HT1080 (cell line): ENCODE data around the gene PRDM11. TPM values are rescaled to one million over a fixed set of nuclear protein-coding genes. Genes with fewer than 3 reads are reported as not detected.

Experiments used
- DNase-seq: peaks from one replicate; pipeline ENCODE4 v3.0.0-alpha.2; 2015; ENCODE audit warnings: low read depth
- total RNA-seq: library from RNA; depleted of rRNA; stranded (reverse); fragments of >200 nt; shearing (Covaris generic); gene quantifications from 2 replicates; pipeline ENCODE4 v1.2.3, GENCODE V29; 2014

PRDM11 gene
- total RNA-seq, 1 experiment from 2014 or later = 8.4 TPM

DNA sequence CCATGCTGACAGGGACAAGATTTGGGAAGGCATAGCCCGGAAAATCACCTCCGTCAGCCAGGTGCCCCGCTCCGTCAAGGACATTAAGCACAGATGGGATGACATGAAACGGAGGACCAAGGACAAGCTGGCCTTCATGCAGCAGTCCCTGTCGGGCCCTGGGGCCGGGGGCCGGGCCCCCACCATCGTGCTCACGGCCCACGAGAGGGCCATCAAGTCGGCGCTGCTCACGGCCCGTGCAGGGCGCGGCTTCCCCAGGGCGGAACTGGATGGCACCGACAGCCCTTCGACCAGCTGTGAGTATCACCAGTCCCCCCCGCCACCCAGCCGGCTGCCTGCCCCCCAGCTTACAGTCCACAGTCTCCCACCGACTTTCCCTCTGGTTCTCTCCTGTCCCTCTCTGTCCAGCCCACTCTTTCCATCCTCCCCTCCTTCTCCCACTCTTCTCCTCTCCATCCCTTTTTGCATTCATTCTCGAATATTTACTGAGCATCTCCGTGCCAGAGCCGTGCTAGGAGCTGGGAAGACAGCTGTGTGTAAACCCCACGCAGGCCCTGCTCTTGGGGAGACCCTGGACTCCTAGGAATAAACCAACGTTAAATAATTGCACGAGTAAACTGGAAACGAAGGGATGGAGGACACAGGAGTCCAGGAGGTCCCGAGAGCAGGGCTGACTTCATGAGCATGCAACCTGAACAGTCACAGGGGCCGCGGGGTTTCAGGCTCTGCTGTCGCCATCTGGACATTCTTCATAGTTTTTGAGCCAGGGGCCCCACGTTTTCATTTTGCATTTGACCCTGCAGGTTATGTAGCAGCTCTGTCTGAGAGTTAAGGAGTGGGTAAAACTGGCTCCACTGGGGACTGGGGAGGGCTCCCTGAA, 62.8 kb downstream of the PRDM11 start:
- no peak for DNase-seq

DNA sequence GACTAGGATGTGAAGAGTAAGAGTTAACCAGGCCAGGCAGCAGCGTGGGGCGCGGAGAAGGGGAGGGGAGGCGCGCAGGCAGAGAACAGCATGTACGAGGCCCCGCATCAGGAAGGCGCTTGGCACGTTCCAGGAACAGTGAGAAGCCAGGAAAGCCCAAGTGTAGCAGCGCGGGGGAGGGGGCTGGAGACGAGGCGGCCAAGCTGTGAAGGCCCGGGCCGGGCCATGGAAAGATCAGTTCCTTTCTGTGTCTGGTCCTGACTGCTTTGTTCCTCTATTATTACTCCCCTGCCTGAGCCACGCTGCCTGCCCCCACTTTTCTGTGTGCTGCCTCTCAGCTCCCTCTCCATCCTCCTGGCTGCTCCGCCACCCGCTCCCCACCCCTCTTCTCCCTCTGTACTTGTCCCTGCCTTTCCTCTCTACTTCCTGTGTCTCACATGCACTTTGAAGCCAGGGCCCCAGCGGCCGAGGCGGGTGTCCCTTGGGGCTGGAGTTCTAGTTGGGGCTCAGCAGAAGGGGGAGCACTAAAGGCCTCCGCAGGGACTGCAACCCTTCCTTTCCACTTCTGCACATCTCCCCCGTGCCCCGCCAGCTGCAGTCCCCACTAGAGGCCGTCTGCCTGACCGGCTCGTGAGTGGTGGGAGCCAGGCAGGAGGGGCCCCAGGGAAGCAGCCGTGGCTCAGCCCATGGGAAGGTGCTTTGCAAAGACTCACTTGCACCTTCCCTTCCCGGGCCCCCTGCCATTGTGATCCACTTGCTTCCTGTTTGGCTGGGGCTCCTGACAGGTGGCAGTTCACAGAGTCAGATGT, 63.7 kb downstream of the PRDM11 start:
- no peak for DNase-seq

DNA sequence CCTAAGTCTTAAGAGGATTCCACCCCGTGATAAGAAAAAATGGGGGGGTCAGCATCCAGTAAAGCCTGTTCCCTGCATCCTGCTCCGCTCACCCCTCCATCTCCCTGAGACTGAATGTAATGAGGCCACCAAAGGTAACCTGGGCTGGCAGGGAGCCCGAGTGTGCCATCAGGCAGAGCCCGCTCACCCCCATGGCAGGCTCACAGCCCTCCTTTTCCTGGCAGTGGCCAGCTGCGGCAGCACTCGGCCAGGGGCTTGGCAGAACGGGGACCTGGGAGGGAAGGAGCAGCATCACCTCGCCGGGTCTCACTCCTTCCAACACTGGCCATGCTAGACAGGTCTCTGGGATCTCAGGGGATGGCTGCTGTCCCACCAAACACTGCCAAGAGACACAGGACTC, 64.4 kb downstream of the PRDM11 start:
- no peak for DNase-seq

DNA sequence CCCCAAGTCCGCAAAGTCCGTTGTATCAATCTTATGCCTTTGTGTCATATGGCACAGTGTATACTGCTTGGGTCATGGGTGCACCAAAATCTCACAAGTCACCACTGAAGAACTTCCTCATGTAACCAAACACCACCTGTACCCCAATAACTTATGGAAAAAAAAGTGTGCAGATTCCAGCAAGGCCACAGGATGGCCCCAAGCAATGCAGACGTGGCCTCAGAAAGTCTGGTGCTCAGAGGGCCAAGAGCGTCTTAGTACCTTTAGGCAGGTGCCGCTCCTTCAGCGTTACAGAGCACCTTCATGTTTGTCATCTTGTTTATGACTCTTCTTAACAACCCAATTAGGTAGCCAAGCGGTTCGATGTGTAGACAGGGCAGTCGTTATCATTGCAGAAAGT, 65.3 kb downstream of the PRDM11 start:
- DNase-seq = no peak

DNA sequence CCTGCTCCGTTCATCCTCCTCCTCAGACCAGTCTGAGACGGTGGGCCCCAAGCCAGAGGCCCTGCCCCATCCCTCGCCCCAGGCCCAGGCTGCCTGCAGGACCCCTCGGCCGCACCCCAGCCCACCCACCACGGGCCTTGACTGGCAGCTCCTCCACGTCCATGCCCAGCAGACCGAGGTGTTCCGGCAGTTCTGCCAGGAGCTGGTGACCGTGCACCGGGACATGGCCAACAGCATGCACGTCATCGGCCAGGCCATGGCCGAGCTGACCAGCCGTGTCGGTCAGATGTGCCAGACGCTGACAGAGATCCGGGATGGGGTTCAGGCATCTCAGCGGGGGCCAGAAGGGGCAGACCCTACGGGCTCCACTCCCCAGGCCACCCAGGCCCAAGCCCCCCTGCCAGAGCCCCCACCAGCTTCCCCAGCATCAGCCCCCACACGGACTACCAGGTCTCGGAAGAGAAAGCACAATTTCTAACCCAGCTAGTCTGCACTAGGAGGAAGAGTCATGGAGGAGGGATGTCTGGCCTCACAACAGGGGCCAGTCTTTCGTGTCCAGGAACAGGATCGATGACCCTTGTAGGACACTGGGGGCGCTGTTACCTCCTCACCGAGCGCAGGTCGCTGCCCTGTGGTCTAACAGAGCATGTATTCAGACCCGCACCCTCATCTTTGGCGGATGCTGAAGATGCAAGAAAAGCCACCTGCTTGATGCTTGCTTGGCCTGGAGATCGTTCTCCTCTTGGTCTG, 66.3 kb downstream of the PRDM11 start:
- DNase-seq = no peak

DNA sequence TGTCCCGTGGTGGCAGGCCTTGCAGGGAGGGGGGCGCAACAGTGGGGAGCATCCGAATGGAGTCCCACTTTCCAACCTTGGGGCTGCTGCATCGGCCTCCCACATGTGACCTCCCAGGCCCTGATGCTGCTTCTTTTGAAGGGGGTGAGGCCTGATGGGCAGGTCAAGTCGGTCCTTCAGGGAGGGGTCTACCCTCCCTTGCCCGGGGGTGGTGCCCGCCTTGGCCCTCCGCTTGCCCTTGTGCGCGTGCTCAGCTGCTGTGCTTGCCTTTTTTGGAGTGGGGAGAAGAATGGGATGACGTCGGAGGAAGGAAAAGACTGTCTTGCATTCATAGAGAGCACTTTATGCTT, 66.9 kb downstream of the PRDM11 start:
- no peak for DNase-seq

DNA sequence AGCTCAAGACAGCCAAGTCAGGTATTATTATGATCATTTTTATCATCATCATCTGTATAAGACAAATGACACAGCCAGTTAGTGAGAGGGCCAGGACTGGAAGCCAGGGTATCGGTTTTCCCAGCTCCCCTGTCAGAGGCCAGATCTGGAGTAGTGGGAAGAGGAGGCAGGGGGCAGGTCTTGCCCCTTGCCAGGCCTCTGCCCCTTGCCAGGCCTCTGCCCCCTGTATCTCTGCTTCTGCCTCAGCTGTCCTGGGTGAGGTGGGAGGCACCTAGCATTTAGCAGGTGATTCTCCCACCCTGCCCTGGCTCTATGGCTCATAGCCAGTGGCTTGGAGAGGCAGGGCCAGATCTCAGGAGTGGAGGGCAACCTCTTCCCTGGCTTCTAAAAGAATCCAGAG, 67.3 kb downstream of the PRDM11 start:
- DNase-seq = no peak

DNA sequence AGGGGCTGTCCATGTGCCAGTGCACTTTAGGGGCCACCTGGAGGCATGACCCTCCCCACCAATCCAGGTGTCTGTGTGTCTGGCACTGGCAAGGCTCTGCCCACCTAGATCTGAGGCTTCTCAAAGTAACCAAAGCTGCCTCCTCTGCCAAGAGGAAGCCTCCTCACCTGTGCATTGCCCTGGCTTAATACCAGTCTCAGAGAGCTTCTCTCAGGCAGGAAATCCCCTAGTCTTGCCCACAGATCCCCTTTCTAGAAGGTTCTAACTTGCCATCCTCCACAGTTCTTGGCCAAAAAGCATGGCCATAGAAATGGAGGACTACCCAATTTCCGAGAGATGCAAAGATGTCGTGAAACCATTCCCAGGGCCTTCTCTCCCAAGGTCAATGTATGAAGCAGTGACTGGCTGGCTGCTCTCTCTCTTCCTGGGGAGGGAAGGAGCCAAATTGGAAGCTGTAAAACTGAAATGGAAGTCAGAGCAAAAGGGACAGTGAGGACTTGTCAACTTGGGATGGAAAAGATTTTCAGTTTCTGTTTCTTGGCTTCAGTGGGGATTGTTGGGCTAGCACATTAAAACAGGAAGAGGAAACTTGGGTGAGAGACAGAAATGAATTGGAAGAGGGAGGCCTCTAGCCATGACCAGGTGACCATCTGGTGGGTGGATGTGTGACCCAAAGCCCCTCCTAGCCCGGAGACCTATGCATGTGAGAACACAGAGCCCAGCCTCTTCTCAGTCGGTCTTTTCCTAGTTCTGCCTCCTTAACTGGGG, 68.8 kb downstream of the PRDM11 start:
- no peak for DNase-seq

DNA sequence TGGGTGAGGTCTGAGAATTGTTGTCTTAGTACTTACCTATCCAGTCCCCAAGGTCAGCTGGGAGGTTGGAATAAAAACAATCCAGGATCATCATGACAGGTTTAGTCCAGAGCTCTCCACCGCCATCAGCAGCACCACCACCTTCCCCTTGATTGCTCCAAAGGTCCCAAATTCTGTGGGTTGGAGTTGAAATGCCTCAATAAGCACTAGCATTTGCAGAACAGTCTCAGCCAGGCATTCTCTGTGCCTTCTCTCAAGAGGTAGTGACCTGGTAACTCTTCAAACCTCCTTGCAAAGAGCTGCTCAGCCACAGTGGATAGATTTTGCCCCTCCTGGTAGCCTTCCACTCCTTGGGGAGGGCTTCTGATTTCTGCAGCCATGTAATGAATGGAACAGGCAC, 69.6 kb downstream of the PRDM11 start:
- no peak for DNase-seq

DNA sequence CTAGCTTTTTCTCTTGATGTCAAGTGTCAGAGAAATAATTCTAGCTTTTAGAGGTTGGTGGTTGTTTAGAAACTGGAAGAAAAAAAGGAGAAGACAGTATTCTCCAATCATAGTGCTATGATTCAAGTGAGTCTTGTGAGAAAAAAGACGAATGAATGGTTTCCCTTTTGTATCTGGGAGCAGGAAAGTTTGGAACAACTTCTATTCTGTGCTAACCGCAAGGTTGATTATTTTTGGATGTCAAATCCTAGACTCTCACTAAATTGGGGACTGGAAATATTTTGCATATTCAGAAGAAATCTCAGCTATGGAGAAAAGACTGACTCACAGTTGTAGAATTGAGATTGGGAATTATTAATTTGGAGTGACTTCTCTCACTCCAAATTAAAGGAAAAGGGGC, 70.5 kb downstream of the PRDM11 start:
- DNase-seq = no peak

DNA sequence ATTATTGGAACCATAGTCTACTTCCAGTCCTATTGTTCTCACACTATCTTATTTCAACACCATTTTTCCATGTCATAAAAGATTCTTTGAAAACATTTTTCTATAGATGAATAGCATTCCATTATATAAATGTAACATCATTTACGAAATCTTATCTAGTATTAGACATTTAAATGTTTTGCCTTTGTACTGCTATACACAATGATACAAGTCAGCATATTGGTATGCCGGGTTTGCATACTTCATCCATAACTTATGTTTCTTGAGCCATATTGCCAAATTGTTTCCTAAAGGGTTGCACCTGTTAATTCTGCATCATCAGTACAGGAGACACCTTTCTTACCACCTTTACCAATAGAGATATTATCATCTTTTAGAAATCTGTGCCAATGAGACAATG, 71.6 kb downstream of the PRDM11 start:
- no peak for DNase-seq

DNA sequence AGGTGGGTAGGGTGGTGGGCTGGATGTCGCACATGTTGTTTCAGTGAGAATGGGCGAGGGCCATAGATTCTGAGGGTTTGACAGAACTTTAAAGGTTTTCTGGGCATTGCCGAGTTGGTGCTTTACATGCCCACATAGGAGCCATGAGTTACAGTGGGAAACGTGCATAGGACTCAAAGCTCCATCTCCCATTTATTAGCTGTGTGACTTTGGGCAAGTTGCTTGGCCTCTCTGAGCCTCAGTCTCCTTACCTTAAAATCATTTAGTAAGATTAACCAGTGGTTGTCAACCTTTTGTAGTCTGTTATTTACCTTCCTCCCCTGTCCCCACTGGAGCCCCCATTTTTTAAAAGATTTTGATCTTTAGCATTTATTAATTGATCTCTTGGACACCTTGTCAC, 72.3 kb downstream of the PRDM11 start:
- no peak for DNase-seq

DNA sequence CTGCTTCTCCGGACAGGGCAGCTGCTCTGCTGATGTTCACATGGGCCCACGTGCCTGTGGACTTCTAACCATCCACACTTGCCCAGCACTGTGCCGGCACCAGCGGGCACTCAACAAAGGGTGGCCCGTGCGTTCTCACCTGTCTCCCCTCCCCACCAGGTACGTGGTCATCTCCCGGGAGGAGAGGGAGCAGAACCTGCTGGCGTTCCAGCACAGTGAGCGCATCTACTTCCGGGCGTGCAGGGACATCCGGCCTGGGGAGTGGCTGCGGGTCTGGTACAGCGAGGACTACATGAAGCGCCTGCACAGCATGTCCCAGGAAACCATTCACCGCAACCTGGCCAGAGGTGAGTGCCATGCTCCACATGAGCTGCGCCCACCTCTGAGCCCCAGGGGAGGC, 73.0 kb downstream of the PRDM11 start:
- no peak for DNase-seq

DNA sequence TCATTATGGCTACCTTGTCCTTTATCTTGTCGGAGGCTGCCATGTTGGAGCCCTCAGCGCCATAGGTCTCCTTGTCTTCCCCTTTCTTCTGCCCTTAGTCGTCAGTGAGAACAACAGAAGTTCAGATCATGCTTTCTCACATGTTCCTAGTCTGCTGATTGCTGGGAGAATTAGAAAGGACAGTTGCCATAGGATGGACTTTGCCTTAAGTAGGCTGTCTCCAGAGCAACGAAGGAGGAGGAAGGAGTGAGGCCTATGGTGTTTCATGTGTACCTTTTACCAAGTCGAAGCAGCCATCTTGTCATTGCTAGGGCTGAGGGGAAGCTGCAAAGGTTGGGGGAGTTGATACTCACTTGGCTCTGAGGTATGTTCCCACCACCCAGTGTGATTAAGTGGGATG, 77.1 kb downstream of the PRDM11 start:
- no peak for DNase-seq

DNA sequence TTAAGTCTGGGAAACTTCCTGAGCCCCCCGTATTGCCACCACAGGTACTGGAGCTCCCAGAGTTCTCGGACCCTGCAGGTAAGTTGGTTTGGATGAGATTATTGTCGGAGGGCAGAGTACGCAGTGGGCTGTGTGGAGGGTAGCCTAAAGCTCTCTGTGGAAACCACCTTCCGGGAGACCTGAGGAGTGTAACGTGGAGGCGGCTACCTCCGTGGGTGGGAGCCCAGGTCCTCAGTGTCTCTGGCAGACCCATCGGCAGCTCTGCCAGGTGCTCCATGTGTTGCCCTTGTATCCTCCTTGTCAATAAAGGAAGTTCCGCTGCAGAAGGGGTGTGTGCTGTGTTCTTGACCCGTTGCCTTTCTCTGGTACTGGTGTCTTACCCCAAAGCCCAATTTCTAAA, 78.3 kb downstream of the PRDM11 start:
- no peak for DNase-seq

DNA sequence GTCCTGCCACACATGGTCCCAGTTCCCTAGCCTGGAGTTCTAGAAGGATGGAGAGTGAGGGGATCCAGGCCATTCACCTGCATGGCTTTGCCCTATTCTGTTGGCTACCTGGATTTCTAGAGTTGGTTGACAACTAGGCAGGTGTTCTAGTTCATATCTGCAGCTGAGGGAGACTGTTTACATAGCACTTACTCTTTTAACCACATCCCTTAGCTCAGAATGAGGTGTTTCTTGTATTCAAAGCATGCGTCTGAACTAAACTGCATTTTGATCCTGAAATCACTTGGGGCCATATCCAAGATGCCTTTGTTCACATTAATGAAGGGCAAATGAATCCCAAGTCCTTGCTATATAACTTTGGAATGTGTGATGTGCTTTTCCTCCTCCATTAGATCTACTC, 78.8 kb downstream of the PRDM11 start:
- DNase-seq = no peak

DNA sequence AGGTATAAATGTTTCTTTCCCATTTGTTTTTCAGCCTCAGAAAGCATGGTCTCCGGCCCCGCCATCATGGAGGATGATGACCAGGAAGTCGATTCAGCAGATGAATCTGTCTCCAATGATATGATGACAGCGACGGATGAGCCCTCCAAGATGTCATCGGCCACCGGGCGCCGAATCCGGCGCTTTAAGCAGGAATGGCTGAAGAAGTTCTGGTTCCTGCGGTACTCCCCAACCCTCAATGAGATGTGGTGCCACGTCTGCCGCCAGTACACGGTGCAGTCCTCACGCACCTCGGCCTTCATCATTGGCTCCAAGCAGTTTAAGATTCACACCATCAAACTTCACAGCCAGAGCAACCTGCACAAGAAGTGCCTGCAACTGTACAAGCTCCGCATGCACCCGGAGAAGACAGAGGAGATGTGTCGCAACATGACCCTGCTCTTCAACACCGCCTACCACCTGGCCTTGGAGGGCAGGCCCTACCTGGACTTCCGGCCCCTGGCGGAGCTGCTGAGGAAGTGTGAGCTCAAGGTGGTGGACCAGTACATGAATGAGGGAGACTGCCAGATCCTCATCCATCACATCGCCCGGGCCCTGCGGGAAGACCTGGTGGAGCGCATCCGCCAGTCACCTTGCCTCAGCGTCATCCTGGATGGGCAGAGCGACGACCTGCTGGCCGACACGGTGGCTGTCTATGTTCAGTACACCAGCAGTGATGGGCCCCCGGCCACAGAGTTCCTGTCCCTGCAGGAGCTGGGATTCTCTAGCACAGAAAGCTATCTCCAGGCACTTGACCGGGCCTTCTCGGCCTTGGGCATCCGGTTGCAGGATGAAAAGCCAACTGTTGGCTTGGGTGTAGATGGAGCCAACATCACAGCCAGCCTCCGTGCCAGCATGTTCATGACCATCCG, 79.8 kb downstream of the PRDM11 start:
- DNase-seq = no peak

DNA sequence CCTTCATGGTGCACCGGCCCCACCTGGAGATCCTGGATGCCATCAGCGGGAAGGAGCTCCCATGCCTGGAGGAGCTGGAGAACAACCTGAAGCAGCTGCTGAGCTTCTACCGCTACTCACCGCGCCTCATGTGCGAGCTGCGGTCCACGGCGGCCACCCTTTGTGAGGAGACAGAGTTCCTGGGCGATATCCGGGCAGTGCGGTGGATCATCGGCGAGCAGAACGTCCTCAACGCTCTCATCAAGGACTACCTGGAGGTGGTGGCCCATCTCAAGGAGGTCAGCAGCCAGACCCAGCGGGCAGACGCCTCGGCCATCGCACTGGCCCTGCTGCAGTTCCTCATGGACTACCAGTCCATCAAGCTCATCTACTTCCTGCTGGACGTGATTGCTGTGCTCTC, 80.5 kb downstream of the PRDM11 start:
- DNase-seq = no peak

DNA sequence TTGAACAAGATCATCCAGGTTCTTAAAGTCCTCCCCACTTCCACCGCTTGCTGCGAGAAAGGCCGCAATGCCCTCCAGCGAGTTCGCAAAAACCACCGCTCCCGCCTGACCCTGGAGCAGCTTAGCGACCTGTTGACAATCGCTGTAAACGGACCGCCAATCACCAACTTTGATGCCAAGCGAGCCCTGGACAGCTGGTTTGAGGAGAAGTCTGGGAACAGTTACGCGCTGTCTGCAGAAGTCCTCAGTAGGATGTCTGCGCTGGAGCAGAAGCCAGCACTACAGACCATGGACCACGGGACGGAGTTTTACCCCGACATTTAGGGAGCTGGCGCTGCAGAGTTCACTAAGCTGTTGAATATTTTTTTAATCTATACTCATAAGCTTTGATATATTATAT, 81.4 kb downstream of the PRDM11 start:
- DNase-seq = no peak

DNA sequence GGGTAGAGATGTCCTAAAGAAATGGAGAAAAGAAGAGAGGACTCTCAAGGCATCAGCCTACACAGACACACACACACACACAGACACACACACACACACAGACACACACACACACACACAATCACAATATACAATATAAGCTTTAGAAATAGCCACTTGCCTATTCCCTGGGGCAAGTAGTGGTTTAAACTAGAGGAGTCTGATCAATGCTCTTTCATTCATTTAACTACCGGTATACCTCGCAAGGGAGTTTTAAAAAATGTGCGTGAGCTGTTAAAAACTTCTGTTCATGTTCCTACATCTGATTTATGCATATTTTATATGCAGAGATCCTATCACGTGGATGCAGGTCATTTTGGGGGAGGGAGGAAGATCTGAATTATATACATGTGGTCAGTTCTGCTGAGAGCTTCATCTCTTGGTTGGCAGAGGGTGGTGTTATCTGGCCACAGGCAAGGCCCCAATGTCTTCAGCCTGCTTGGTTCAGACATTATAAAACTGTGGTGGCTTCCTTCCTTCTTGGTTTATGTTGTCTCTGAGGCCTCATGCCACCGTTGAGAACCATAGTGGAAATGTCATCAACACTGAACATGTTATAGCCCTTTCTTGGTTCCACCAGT, 83.1 kb downstream of the PRDM11 start:
- DNase-seq = no peak
